Cardiac septum (tissue), 1 donor: ENCODE results near the gene KCNJ10. TPM values are rescaled to one million over a fixed set of nuclear protein-coding genes. Genes with fewer than 3 reads are reported as not detected.

Experiments used
- DNase-seq: peaks from one replicate; pipeline ENCODE4 v3.0.0-alpha.2; 2020; ENCODE audit warnings: low spot score
- intact Hi-C: fragments of 100-400 bp; cut with DNase I; formaldehyde crosslinking; loops from one replicate; pipeline ENCODE4 v1.14.0; 2022
- total RNA-seq: library from RNA; stranded (reverse); fragmentation: NEBNext Ultra II Directional; extraction: Animal tissue kit (Norgen Biotek cat#: 25700); gene quantifications from one replicate; pipeline ENCODE4 v1.2.1, GENCODE V29; 2021
- donor health status: DM: no; HTN: no; CAD: no.

Gene KCNJ10
- total RNA-seq, 1 donor from 2014 or later: 0.05 TPM

DNA sequence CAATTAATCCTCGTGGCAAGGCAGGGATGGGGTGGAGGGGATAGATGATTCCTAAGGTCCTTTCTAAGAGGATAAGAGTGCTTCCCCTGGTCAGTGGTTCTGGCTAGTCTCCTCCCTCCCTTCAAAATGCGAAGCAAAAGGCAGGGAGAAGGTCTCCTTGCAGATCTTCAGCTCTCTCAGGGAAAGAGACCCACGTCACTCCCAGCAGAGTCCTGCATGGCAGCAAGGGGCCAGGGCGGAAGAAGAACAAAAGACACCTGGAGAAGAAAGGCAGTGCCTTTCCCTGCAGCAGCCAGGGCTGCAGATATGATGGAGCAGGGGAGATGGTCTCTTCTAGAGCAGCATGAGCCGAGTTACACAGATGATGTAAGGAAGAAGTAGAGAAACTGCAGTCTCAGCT lies 86.3 kb downstream of the KCNJ10 start:
- no peak for DNase-seq
- intact Hi-C loops: no loop called here

DNA sequence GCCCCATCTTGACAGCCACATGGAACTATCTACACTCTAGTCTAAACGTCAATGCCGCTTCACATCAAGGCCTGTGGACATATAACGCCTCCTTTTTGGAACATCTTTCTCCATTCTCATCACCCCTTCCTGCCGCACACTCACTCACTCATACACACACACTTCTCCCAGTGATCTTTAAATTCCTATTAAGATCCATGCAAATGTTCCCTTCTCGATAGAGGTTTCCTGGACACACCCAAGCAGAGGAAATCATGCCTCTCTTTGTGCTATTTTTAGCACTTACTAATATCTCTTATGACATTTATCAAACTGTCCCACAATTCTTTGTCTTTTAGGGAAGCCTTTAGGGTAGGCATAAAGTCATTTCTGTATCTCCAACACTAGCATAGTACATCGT lies 87.7 kb downstream of the KCNJ10 start:
- intact Hi-C loops: no loop called here

DNA sequence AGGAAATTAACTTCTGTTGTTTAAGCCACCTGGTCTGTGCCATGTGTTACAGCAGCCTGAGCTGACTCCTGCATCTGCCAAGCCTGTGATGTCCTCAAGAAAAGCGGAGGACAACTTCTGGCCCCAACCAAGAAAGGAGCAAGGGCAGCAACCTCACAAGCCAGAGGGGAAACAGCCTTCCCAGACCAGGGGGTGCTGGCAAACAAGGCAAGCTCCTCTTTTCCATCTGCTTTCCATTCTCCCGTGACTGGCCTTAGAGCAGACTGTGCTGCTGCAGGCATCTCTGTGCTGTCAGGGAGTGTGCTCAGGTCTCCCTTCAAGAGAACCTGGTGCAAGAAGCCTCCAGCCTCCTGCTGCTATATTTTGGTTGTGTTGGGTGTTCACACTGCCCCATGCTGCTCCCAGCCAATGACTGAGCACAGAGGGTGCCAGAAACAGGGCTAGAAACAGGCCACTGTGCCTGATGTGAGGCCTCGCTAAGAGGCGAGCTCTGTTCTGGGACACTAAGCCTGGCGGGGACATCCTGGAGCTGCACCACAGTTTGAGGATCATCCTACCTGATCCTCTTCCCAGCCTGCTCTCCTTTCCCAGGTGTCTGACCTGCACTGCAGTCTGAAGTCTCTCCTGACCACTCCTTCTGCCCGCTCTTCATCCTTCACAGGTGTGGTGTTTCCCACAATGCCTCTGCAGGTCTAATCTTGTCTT lies 88.5 kb downstream of the KCNJ10 start:
- DNase-seq: no peak
- intact Hi-C loops: no loop called here

More for the DNA sequence above, 87.7 kb downstream of the KCNJ10 start:
- no peak for DNase-seq

DNA sequence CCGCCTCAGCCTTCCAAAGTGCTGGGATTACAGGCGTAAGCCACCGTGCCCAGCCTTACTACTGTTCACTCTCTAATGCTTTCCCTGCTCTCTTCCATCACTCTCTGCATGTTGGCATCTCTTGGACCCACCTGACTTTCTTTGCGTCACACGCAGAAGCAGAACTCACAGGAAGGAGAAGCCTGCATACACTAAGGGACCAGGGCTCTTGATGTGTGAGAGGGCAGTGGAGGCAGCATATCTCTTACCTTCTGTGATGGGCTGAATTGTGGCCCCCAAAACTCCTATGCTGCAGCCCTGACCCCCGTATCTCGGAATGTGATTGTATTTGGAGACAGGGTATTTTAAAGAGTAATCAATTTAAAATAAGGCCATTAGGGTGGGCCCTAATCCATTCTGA lies 89.2 kb downstream of the KCNJ10 start:
- no peak for DNase-seq
- intact Hi-C loops: no loop called here

DNA sequence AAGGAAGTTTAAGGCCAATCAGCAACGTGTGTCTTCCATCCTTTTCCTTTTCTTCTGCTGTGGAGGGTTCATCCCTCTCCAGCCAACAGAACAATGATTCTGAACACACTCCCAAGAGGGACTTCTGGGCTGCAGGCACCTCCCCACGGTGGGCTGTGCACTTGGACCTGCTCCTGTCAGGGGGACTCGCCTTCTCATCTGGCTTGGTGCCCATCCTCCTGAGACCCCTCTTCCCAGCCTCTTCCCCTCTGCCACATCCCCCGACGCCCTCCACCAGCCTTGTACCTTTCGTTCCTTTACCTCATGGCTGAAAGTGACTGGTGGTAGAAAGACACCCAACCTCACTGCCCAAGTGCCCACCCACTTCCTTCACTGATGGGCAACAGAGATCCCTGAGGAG lies 89.9 kb downstream of the KCNJ10 start:
- intact Hi-C loops: no loop called here
- DNase-seq: no peak

DNA sequence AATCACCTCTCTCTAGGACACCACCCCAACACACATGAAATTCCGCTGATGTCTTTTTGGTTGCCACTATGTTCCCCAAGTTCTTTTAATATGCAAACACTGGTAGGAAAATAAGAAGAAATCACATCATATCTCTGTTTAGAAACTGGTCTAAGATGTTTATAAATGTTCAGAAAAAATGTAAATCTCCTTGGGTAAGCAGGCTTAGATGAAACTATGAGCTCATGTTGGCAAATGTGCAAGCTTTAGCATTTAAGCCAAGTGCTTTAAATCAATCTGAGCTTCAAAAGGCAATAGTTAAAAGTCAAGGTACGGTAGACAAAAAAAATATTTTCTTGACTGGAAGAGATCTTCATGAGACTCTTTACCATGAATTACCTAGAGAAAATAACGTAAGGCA lies 90.7 kb downstream of the KCNJ10 start:
- intact Hi-C loops: no loop called here
- no peak for DNase-seq

DNA sequence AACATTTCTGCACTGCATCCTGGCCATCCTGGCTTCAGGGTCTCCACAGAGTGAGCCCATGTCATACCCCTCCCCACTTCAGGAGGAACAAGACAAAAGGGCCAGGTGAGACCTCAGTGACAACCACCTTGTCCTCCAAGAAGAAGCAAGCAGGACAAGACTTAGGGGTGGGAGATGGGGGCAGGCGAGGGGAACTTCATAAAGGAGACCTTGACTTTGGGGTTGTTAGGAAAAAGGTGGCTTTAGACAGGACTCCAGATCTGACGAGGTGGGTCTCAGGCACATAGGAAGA lies 91.9 kb downstream of the KCNJ10 start:
- no peak for DNase-seq
- intact Hi-C loops: no loop called here

DNA sequence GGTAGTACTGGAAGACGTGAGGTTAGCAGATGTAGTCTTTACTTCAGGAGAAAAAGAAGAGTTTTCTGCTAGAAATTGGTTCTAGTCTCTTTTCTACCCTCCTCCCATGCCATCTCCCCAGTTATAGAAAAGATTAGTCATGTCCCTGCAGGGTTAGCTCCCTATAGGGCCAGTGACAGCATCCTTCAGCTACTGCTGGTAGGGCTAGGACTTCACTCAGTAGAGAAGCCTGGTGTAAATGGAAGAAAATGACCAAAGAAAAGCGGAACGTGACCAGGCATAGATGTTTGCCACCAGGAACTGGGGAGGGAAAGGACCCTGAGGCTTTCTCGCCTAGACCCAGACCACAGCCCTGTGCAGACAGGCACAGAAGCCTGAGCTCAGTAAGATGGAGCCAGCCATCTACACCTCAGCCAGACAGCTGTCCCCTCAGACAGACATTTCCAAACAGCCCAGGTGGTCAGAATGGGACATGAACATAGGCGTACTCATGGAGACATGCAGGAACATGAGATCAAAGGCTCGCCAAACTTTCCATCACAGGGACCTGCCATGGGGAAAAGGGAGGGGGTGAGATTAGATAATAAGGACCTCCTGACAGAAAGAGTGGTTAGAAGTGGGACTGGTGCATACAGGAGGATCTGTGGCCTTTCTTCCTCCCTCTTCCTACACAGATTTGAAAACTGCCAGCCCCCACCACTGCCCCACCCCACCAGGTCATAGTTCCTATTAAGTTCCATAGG lies 92.4 kb downstream of the KCNJ10 start:
- DNase-seq: no peak
- intact Hi-C loops: no loop called here

DNA sequence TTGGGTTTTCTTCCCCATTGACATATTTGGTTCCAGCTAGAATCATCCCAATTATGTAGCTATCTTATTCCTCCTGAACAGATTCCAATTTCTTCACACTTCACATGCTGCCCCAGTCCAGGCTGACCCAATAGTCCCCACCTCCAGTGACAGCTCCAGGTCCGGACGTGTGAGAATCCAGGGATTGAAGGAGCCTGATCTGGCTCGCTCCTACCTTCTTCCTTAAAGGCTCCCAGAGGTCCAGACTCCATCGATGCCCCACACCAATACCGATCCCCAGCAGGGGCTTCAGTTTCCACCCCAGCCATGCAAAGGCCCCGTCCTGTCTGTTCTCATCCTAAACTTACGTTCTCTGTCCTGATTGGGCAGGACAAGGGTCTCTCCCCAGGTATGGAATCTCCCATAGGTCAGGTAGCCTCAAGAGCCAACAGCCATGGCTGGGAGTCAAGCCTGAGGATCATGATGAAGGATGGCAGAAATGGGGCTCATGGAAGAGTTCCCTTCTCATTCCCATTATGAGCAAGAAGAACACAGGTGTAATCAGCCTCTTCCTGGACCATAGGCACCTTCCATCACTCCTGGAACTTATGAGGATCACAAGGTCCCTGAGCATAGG lies 95.5 kb downstream of the KCNJ10 start:
- intact Hi-C loops: no loop called here
- no peak for DNase-seq

DNA sequence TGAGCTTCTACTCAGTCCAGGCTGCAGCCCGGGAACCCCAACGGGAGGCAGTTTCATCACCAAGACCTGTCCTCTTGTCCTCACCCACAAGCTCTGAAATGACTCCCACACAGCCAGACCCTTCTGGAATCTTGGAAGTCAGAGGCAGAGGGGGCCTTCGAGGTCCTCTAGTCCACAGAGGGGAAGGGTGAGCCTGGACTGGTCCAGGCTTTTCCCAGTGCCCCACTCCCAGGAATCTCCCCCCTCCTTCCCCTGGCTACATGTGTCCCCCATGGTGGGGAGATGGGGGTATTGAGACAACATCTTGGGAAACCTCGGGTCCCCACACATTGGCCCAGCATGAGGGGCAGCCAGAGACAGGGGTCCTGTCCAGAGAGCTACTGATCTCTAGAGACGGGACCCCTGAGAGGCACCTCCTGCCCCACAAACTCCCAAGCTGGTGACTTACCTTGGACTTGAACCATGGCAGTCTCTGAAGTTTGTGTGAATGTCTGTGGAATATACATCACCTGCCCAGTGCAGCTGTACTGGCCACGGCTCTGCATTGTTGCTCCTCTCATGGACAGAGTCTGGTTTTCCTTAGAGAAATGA lies 96.5 kb downstream of the KCNJ10 start:
- intact Hi-C loops: no loop called here
- no peak for DNase-seq

DNA sequence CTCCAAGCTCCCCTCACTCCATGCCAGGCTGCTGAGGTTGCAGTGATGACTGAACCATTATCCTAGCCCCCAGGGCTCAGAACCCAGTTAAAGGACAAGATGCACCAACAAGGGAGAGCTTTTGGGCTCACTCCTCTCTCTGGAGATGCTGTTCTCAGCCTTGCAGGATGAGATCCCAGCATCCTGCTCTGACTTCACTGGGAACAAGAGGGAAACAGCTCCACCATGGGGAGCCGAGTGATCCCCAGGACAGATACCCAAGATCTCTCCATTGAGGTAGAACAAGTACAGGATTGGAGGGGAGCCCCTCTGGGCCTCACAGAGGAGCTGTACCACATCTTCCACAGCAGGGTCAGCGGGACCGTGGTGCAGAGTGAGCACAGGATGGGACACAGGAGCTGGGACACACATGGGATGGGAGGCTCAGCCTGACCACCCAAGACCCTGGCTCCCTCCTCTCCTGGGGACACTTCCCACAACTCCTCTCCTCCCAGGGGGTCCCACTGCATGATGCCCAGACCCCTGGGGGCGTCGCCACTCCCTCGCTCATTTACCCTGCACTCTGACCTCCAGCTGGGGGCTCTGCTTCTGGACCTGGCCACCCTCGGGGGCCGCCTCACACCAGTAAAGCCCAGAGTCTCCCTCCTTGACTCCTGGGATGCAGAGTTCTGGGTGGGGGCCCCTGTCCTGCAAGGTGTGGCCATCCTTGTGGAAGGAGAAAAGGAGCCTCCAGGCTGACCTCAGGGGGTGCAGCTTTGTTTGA lies 97.3 kb downstream of the KCNJ10 start:
- DNase-seq: no peak
- intact Hi-C loops: no loop called here

DNA sequence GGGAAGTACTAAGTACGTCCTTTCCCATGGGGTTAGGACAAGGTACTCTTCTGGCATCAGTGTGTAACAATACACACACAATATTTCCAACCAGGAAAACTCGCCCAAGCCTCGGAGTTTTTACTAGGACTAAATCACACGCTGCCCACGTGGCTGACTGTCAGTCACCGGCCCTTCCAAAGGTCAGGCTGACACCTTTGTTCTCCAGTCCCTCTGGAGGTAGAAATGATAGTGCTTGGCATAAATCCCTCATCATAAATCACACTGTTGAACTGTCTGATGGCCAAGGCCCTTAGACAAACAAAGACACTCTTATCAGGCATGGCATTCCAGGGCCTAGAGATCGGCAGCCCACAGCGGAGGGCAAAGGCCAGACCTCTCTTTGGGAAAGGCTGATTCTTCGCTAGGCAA lies 99.0 kb downstream of the KCNJ10 start:
- DNase-seq: no peak
- intact Hi-C loops: no loop called here

DNA sequence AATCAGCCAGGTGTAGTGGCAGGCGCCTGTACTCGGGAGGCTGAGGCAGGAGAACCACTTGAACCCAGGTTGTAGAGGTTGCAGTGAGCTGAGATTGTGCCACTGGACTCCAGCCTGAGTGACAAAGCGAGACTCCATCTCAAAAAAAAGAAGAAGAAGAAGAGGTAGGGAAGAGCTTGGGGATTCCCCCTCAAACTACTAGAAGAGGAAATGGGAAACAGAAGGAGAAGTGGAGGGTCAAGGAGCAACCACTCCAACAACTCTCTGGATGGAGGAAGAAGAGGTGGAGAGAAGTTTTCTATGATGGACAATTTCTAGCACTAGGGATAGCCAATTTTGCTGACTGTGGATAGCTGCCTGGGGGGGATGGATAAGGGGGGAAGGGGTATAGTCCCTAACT lies 101.1 kb downstream of the KCNJ10 start:
- DNase-seq: no peak
- intact Hi-C loops: no loop called here

DNA sequence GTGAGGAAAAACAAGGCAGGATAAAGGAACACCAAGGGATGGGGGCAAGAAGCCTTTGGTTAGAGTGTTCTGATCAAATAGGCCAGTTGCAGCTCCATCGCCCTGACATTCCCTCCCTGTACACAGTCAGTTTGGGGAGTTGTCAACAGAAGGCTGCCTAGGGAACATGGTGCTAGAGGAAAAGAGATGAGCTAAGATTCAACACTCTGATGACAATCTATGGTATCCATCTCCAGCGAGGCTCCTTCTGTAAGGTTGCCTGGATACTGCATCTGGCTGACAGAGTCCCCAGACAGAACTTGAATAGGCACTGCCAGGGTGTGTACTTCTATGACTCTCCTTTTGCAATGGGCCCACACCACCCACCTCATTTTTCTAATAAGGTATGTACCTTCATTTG lies 104.7 kb downstream of the KCNJ10 start:
- intact Hi-C loops: no loop called here
- DNase-seq: no peak

DNA sequence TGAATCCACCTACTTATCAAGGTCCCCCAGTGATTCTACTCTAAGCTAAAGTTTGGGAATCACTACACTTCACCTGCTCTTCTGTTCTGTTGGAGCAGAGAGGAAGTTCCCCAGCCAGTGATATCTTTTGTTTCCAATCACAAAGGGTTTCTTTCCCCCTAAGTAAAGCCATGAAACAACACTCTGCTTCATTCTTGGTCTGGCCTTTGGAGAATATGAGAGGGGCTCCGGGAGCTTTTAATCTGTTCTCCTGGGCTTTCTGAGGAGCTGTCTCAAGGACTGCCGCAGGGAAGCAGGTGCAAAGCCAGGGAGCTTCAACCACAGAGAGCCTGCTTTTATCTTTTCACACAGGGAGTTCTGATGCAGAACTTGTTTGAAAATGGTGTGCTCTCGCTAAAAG lies 105.8 kb downstream of the KCNJ10 start:
- peak; percentile 31 for DNase-seq
- intact Hi-C loops: no loop called here

DNA sequence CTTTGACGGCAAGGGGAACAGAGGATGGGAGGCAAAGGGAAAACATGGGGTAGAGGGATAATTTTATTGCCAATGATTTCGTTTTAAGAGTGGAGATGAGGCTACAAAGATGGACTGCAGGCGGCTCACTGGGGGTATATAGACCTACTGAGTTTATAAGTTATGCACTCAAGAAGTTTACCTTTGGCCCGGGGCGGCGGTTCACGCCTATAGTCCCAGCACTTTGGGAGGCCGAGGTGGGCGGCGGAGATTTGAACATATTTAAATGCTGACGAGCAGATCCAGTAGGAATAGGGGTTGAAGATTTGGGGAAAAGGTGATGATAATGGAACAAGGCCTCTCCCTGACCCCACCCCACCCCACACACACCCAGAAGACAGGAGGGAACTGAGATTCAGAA lies 107.8 kb downstream of the KCNJ10 start:
- DNase-seq: peak; percentile 64
- intact Hi-C loops: no loop called here

DNA sequence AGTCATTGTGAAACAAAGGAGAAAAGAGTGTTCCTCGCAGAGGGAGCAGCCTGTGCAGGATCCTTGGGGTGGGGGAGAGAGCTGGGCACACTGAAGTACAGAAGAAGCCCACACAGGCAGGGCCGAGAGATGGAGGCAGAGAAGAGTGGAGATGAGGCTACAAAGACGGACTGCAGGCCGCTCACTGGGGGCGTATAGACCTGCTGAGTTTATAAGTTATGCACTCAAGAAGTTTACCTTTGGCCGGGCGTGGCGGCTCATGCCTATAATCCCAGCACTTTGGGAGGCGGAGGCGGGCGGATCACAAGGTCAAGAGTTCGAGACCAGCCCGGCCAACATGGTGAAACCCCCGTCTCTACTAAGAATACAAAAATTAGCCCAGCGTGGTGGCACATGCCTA lies 108.3 kb downstream of the KCNJ10 start:
- intact Hi-C loops: no loop called here
- DNase-seq: peak; percentile 36

DNA sequence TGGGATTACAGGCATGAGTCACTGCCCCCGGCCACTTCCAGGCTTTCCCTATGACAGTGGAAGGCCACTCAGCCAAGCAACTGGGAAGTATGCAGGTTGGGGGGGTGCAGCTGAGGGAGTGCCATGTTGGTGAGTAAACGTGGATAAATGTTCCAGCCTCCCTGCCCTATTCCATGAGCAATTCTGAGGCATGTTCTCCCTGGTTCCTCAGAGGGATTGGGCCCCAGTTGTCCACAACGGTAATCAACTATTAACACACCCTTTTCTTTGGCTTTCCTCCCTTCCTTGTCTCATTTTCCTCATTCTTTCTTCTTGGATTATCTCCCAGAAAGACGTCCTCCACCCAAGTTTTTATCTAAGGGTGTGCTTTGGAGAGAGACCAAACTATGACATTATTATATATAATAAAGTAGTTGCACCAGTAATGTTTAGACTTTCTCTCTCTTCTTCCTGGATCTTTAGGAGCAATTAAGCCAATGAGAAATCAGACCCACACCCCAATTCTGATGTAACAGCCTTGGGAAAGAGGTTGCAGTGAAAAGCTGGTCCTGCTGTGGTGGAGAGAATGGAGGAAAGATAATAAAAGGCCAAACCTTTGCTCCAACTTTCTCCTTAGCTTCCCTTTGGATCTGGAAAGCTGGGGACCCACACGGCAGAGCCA lies 109.1 kb downstream of the KCNJ10 start:
- intact Hi-C loops: no loop called here
- peak; percentile 2 for DNase-seq

DNA sequence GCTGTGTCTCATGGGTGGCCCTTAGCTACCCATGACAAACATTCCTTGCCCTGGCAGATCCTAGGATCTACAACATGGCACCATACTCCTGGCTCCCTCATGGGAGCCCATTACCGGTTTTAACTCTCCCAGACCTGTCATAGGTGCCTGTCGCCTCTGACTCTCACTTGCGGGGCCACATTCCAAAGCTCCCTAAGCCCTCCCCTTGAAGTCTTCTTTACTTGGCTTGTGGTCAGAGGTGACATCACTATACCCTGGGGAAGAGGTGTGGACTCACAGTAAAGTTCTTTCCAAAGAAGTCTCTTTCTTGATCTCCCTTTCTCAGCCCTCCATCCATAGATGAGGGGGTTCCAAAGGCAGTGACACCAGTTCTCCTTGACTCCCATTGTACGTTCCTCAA lies 110.5 kb downstream of the KCNJ10 start:
- intact Hi-C loops: no loop called here
- DNase-seq: peak; percentile 39
